ENCODE data around the gene IVL. TPM values are rescaled to one million over a fixed set of nuclear protein-coding genes. Genes with fewer than 3 reads are reported as not detected.

The IVL gene, protein sequence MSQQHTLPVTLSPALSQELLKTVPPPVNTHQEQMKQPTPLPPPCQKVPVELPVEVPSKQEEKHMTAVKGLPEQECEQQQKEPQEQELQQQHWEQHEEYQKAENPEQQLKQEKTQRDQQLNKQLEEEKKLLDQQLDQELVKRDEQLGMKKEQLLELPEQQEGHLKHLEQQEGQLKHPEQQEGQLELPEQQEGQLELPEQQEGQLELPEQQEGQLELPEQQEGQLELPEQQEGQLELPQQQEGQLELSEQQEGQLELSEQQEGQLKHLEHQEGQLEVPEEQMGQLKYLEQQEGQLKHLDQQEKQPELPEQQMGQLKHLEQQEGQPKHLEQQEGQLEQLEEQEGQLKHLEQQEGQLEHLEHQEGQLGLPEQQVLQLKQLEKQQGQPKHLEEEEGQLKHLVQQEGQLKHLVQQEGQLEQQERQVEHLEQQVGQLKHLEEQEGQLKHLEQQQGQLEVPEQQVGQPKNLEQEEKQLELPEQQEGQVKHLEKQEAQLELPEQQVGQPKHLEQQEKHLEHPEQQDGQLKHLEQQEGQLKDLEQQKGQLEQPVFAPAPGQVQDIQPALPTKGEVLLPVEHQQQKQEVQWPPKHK
- total RNA-seq (2022; extraction: Qiagen RNA extraction), result 0.06 to 0.18 TPM (median 0.11 TPM) in 4 of 5 replicates, not detected in the other

DNA sequence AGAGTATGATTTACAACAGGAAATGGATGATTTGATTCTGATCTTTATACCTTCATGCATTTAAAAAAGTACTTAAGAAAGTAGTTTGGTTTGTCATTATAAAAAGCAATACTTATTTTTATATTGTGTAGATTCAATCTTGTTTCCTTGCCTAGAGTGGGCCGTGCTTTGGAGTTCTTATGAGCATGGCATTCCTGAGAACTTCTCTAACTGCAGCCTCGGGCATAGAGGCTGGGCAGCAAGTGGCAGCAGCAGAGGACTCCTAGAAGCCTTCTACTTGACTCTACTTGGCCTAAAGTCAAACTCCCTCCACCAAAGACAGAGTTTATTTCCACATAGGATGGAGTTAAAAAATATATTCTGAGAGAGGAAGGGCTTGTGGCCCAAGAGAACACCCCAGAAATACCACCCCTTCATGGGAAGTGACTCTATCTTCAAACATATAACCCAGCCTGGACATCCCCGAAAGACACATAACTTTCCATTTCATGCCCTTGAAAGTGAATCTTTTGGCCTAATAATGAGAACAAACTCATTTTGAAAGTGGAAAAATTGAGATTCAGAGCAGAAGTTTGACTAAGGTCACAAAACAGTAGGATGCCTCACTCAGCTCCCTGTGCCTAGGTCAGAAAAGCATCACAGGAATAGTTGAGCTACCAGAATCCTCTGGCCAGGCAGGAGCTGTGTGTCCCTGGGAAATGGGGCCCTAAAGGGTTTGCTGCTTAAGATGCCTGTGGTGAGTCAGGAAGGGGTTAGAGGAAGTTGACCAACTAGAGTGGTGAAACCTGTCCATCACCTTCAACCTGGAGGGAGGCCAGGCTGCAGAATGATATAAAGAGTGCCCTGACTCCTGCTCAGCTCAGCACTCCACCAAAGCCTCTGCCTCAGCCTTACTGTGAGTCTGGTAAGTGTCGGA is at the start of gene IVL:
Gene IVL, plus strand, starts transcription at position 861 of the 916 bp plus-strand sequence. CDS start 1,252 bp downstream, outside the sequence.

DNA sequence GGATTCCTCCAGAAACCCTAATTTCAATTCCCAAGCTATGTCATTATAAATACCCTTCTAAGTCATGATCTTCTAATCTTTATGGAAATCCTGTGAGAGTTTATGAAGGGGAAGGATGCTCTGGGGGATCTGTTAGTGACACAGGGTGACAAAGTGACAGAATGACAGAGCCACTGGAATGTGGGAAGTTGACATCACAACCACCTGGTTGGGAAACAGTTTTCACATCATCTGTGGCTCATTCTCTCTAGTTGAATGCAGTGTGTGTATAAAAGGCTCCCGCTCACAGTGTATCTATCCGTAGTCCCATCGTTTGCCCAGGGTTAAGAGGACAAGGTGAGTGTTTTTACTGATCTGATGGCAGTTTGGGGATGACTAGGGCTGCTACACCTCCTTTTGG is 48.6 kb upstream of the IVL start, which contains the start of gene LCE7A:
Gene LCE7A, plus strand, starts transcription at position 301 of the 400 bp plus-strand sequence. CDS start 702 bp downstream, outside the sequence.

DNA sequence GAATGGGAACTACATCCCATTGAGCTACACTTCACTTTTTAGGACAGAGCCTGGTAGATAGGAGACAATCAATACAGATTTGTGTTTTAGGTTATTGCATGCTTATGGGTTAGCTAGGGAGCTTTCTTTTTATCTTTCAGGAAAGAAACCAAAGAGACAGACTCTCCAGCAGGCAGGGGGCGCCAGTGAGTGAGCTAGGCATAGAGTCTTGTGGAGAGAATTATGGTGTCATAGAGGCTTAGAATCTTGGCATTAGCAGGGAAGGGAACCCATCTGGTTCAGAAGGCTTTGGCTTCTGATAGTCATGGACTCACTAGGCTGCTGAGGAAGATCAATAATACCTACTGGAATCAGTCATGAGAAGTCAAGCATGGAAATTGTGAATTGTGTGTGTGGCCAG is 30.3 kb upstream of the IVL start, which contains the start of gene SMCP:
Gene SMCP, plus strand, starts transcription at position 281 of the 400 bp plus-strand sequence. CDS start 6,101 bp downstream, outside the sequence.

DNA sequence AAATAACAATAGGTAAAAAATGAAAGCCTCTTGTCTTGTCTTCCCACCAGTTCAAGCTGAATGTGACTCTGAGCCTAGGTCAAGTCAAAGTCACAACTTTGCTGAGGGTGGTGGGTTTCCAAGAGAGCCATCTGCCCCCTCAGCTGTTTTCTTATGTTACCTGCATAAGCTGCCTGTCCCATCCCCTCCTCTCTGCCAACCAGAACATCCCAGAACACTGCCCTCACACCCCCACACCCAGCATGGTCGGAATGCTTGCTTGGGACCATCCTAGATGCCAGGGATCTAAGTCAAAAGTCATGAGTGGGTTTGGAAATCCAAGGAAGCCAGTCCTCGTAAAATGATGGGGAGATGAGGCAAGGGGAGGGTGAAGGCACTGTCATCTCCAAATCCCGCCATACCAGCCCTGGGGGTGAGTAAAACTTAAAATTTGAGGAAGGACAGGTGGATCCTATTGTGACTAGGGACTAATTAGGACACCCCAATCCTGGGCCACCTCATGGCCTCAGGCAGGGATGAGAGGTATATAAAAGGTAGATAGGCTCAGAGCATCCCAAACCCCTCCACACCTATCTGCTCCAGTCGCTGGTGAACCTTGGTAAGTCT is 38.4 kb downstream of the IVL start, which contains the start of gene SPRR5:
Gene SPRR5, plus strand, starts transcription at position 556 of the 606 bp plus-strand sequence. CDS start 1,349 bp downstream, outside the sequence.

Other genes with a start within 250 kb of the IVL start
- gene LCE2D, start 245.2 kb upstream of the IVL start, total RNA-seq (2022; extraction: Qiagen RNA extraction), result not detected in 5 replicates
- not detected in 5 replicates for gene LCE2C, start 233.3 kb upstream of the IVL start, total RNA-seq (2022; extraction: Qiagen RNA extraction)
- gene LCE2B, start 222.4 kb upstream of the IVL start, total RNA-seq (2022; extraction: Qiagen RNA extraction), result not detected in 5 replicates
- gene LCE2A, start 210.2 kb upstream of the IVL start, total RNA-seq (2022; extraction: Qiagen RNA extraction), result not detected in 5 replicates
- gene LCE4A, start 200.4 kb upstream of the IVL start, total RNA-seq (2022; extraction: Qiagen RNA extraction), result not detected in 5 replicates
- gene KPRP, start 150.5 kb upstream of the IVL start, total RNA-seq (2022; extraction: Qiagen RNA extraction), result not detected in 5 replicates
- gene LCE1F, start 133.4 kb upstream of the IVL start, total RNA-seq (2022; extraction: Qiagen RNA extraction), result not detected in 5 replicates
- gene LCE1E, start 122.3 kb upstream of the IVL start, total RNA-seq (2022; extraction: Qiagen RNA extraction), result 0.32 TPM in 1 of 5 replicates, not detected in the others
- gene LCE1D, start 111.8 kb upstream of the IVL start, total RNA-seq (2022; extraction: Qiagen RNA extraction), result not detected in 5 replicates
- 0.22 TPM in 1 of 5 replicates, not detected in the others for gene LCE1C, start 101.9 kb upstream of the IVL start, total RNA-seq (2022; extraction: Qiagen RNA extraction)
- gene LCE1B, start 96.6 kb upstream of the IVL start, total RNA-seq (2022; extraction: Qiagen RNA extraction), result 0.06 to 0.10 TPM (median 0.08 TPM) in 3 of 5 replicates, not detected in the others
- gene LCE1A, start 81.1 kb upstream of the IVL start, total RNA-seq (2022; extraction: Qiagen RNA extraction), result not detected in 5 replicates
- gene LCE6A, start 65.7 kb upstream of the IVL start, total RNA-seq (2022; extraction: Qiagen RNA extraction), result not detected in 5 replicates
- not detected in 5 replicates for gene LCE7A, start 48.5 kb upstream of the IVL start, total RNA-seq (2022; extraction: Qiagen RNA extraction)
- not detected in 5 replicates for gene SMCP, start 30.2 kb upstream of the IVL start, total RNA-seq (2022; extraction: Qiagen RNA extraction)
- gene SPRR5, start 38.7 kb downstream of the IVL start, total RNA-seq (2022; extraction: Qiagen RNA extraction), result not detected in 5 replicates
- not detected in 5 replicates for gene SPRR4, start 62.1 kb downstream of the IVL start, total RNA-seq (2022; extraction: Qiagen RNA extraction)
- gene SPRR1A, start 75.5 kb downstream of the IVL start, total RNA-seq (2022; extraction: Qiagen RNA extraction), result not detected in 5 replicates
- not detected in 5 replicates for gene SPRR3, start 93.2 kb downstream of the IVL start, total RNA-seq (2022; extraction: Qiagen RNA extraction)
- not detected in 5 replicates for gene SPRR1B, start 122.7 kb downstream of the IVL start, total RNA-seq (2022; extraction: Qiagen RNA extraction)
- gene SPRR2D, start 132.6 kb downstream of the IVL start, total RNA-seq (2022; extraction: Qiagen RNA extraction), result not detected in 5 replicates
- not detected in 5 replicates for gene SPRR2A, start 149.0 kb downstream of the IVL start, total RNA-seq (2022; extraction: Qiagen RNA extraction)
- not detected in 5 replicates for gene SPRR2B, start 163.1 kb downstream of the IVL start, total RNA-seq (2022; extraction: Qiagen RNA extraction)
- not detected in 5 replicates for gene SPRR2E, start 186.0 kb downstream of the IVL start, total RNA-seq (2022; extraction: Qiagen RNA extraction)
- gene SPRR2F, start 205.0 kb downstream of the IVL start, total RNA-seq (2022; extraction: Qiagen RNA extraction), result not detected in 5 replicates
- not detected in 5 replicates for gene SPRR2G, start 242.3 kb downstream of the IVL start, total RNA-seq (2022; extraction: Qiagen RNA extraction)

Measured in A549 treated with AZD2906 at 1 μM for 4 hours (cell line).